Testis (tissue), 3 donors: ENCODE results near the gene GNB3. TPM values are rescaled to one million over a fixed set of nuclear protein-coding genes. Genes with fewer than 3 reads are reported as not detected.
"Not testable (repeated sequence)": the region's sequence is repeated elsewhere in the genome, so short reads cannot be mapped to it uniquely, and the experiment has no call there.

ENCODE experiments used
- DNase-seq: peaks from one replicate; pipeline ENCODE4 v3.0.0-alpha.2; 2019
- H3K27ac ChIP-seq, 2 donors: fragments of 200-600 bp; sonication (generic); one replicate each; pipeline ENCODE4 v1.5.1; 2019
- H3K27me3 ChIP-seq: fragments of 200-600 bp; sonication (generic); one replicate; pipeline ENCODE4 v1.5.1; 2019
- H3K36me3 ChIP-seq: fragments of 200-600 bp; sonication (generic); one replicate; pipeline ENCODE4 v1.5.1; 2017; ENCODE audit warnings: low read depth; ENCODE audit errors: missing control alignments
- H3K4me1 ChIP-seq: fragments of 200-600 bp; sonication (generic); one replicate; pipeline ENCODE4 v1.5.1; 2019
- H3K4me3 ChIP-seq, 2 donors: fragments of 200-600 bp; sonication (generic); one replicate each; pipeline ENCODE4 v1.5.1; 2017 to 2019
- H3K9me3 ChIP-seq: fragments of 200-600 bp; sonication (generic); one replicate; pipeline ENCODE4 v1.5.1; 2017
- CTCF ChIP-seq, 3 experiments: fragments of 450-650 bp in 2 of 3; fragments of 200-600 bp in 1 of 3; sonication (generic) in 1 of 3; IDR thresholded peaks; one replicate each; pipeline ENCODE4 v1.5.1; 2016 to 2019; ENCODE audit warnings: antibody characterized with exemption in 3 of 3, mild to moderate bottlenecking in 2 of 3, moderate library complexity in 1 of 3
- POLR2A ChIP-seq: fragments of 450-650 bp; IDR thresholded peaks from one replicate; pipeline ENCODE4 v1.6.1; 2017; ENCODE audit warnings: antibody characterized with exemption, mild to moderate bottlenecking, moderate library complexity
- WGBS, 2 donors: methylation state at CpG; one replicate each; pipeline ENCODE4 v1.1.5; 2018; 5-methylcytosine and 5-hydroxymethylcytosine counted together
- intact Hi-C: fragments of 100-400 bp; cut with DNase I; formaldehyde crosslinking; loops from one replicate; pipeline ENCODE4 v1.15.1; 2023; ENCODE audit warnings: low total_unique reads
- polyA plus RNA-seq: library from polyadenylated mRNA; stranded (reverse); fragments of 350-450 nt; fragmentation: Illumina TruSeq; extraction: RNeasy Lipid Tissue Mini Kit (QIAGEN cat#74804); gene quantifications from one replicate; pipeline ENCODE4 v1.2.3, GENCODE V29; 2014; ENCODE audit warnings: low read depth, low replicate concordance; ENCODE audit not compliant: insufficient read depth
- total RNA-seq, 2 donors: library from RNA; depleted of rRNA; stranded (reverse); fragments of >200 nt; gene quantifications; one replicate each; pipeline ENCODE4 v1.2.3, GENCODE V29; 2016

GNB3 gene
- total and polyA plus RNA-seq, 3 donors from 2014 or later, result 1.6 to 5.0 (median 4.8) TPM

DNA sequence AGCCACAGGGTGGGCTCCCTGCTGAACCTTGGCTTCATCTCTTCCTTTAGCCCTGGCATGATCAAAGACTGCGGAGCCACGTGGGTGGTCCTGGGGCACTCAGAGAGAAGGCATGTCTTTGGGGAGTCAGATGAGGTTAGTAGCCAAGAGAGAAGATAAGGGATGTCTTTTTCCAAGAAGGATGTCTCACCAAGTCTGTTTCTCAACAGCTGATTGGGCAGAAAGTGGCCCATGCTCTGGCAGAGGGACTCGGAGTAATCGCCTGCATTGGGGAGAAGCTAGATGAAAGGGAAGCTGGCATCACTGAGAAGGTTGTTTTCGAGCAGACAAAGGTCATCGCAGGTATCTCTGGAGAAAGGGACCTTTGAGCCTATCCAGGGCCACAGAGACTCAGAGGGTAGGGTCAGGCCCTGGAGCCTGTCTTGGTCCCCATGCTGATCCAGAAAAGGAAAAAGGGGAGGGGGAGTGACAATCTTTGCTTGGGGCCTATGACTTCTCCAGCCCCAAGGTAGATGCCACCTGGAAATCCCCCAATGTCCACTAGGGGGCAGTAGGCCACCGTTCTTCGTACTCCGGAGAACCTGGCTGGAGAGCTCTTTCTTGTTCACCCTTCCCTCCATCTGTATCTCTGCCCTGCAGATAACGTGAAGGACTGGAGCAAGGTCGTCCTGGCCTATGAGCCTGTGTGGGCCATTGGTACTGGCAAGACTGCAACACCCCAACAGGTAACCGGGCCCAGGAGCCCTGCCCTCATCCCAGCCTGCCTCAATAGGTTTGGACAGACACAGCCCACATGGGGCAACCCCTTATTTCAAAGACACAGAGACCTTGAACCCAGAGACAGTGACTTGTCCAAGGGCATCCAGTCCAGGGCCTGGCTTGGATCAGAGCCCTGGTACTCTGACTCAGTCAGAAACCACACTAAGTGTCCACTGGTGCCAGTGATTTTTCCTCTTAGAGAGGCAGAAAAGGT, 28.6 kb downstream of the GNB3 start:
- TF ChIP-seq POLR2A (no peak), CTCF (IDR thresholded peaks at IDR 0.05) (peak; percentile 81 to 96 (median 87))
- H3K9me3 ChIP-seq, result no peaks in the 10 kb centered on the region
- peak overlapping the region; percentile 90 to 95 for H3K27ac ChIP-seq
- H3K36me3 ChIP-seq, result no peaks in the 10 kb centered on the region
- H3K4me1 ChIP-seq, result peaks cover 40% of the 10 kb centered on the region
- peak overlapping the region in 1 of 2 donors; percentile 90 for H3K4me3 ChIP-seq
- DNase-seq, result peak; percentile 83
- no peaks in the 10 kb centered on the region for H3K27me3 ChIP-seq
- intact Hi-C loops, result no loop called here
- 36 to 37% methylated on average over 9 to 12 of the region's 12 CpGs for WGBS, 2 donors

DNA sequence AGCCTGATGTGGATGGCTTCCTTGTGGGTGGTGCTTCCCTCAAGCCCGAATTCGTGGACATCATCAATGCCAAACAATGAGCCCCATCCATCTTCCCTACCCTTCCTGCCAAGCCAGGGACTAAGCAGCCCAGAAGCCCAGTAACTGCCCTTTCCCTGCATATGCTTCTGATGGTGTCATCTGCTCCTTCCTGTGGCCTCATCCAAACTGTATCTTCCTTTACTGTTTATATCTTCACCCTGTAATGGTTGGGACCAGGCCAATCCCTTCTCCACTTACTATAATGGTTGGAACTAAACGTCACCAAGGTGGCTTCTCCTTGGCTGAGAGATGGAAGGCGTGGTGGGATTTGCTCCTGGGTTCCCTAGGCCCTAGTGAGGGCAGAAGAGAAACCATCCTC, 29.6 kb downstream of the GNB3 start:
- H3K27me3 ChIP-seq, H3K36me3 ChIP-seq, H3K27ac ChIP-seq, H3K4me3 ChIP-seq, intact Hi-C loops, DNase-seq, H3K9me3 ChIP-seq: not testable (repeated sequence)
- peaks cover 40% of the 10 kb centered on the region for H3K4me1 ChIP-seq
- WGBS, 2 donors, result 56 to 92% methylated on average over 4 of the region's 4 CpGs

DNA sequence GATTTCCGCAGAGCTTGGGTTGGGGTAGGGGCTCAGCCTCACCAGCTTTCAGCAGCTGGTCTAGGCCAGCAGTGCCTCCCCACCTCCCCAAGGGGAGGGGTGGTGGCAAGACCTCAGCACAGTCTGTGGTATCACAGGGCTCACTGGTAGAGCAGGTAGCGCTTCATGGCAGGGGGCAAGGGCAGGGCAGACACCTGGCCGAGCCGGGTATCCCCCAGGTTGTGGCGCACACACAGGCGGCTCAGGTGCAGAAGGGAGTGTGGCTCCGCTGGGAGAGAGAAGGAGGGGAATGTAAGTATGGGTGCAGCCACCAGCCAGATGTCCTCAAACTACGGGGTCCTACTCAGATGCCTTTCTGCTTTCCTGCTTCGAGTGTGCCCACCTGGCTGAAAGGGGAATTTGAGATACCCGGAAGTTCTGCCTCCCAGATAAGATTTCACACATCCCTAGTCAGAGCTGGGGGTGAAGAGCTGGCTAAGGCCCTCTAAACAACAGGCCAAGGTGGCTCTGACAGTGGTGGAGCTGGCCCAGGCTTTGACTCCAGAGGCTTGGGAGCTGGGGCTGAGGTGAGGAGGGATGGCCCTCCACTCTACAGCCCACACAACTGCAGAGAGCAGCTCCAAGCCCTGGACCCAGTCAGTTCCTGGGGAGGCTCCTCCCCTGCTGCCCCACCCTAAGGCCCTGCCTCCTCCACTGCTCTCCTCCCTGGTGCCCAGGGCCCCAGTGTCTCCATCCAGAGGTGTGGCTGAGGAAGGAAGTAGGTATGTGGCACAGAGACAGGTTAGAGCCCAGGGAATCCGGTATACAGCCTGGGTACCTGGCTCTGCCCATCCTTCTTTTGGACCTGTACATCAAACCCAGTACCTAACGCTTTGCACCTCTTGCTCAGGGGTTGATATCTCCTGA, 30.6 kb downstream of the GNB3 start:
- intact Hi-C loops, result no loop called here
- Histone ChIP-seq H3K9me3 (no peaks in the 10 kb centered on the region), H3K4me3 (peak overlapping the region; percentile 77 to 86), H3K27ac (peak overlapping the region in 1 of 2 donors; percentile 81), H3K36me3 (no peaks in the 10 kb centered on the region), H3K27me3 (no peaks in the 10 kb centered on the region), H3K4me1 (peaks cover 40% of the 10 kb centered on the region)
- TF ChIP-seq CTCF (IDR thresholded peaks at IDR 0.05) (no peak), POLR2A (no peak)
- WGBS, 2 donors, result 72 to 75% methylated on average over 10 to 12 of the region's 12 CpGs
- no peak for DNase-seq

- DNase-seq, result peak; percentile 87
Observed at GRCh38 chr12:6872073-6873048, 31.6 kb downstream of the GNB3 start.

More at GRCh38 chr12:6872073-6873048, 31.6 kb downstream of the GNB3 start:
- peak overlapping the region; percentile 42 to 81 for H3K27ac ChIP-seq
- H3K27me3 ChIP-seq, result no peaks in the 10 kb centered on the region
- WGBS, 2 donors, result 0 to 1% methylated on average over 12 to 40 of the region's 40 CpGs
- peaks cover 34% of the 10 kb centered on the region for H3K4me1 ChIP-seq
- peak overlapping the region; percentile 77 to 86 for H3K4me3 ChIP-seq
- no peaks in the 10 kb centered on the region for H3K9me3 ChIP-seq
- intact Hi-C loops, result no loop called here
- TF ChIP-seq POLR2A, result no peak
- TF ChIP-seq CTCF (IDR thresholded peaks at IDR 0.05), result peak; percentile 81 to 91 (median 89)
- no peaks in the 10 kb centered on the region for H3K36me3 ChIP-seq
